NCI-H2196 (cell line): ENCODE measurements around the gene CCDC141.
"Not testable (repeated sequence)": the region's sequence is repeated elsewhere in the genome, so short reads cannot be mapped to it uniquely, and the experiment has no call there.

Source experiments
- DNase-seq: peaks from one replicate; lab custom pipeline; 2025; ENCODE audit not compliant: unreplicated experiment; lab: John Stamatoyannopoulos, UW

Gene CCDC141

GRCh38 chr2:179045602-179046001 is 4.3 kb downstream of the CCDC141 start:
- not testable (repeated sequence) for DNase-seq

DNA sequence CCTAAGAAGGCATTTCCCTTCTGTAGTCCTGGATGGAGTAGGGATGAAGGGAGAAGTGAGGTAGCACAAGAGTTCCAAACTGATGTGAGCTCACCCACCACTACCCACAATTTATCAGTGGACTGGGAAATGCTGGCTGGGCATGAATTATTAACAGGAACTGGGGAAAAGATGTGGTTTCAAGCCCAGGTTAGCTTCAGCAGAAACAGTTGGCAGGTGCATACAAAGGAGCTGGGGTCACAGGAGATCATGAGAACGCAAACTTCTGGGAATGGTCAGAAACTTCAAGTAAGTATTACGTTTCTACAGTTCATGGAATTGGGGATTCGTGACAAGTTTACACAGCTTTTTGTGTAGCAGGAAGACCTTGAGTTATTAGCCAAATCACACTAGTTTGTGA is 5.4 kb downstream of the CCDC141 start:
- no peak for DNase-seq

DNA sequence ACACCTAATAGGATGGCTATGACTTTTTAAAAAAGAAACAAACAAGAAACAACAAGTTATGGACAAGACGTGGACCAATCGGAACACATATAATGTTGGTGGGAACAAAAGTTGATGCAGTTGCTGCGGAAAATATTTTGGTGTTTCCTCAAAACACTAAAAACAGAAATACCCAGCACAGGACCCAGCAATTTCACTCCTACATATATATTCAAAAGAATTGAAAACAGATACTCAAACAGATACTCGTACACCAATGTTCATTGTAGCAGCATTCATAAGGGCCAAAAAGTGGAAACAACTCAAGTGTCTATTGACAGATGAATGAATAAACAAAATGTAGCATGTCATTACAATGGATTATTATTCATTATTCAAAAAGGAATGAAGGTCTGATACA is 12.1 kb downstream of the CCDC141 start:
- no peak for DNase-seq

DNA sequence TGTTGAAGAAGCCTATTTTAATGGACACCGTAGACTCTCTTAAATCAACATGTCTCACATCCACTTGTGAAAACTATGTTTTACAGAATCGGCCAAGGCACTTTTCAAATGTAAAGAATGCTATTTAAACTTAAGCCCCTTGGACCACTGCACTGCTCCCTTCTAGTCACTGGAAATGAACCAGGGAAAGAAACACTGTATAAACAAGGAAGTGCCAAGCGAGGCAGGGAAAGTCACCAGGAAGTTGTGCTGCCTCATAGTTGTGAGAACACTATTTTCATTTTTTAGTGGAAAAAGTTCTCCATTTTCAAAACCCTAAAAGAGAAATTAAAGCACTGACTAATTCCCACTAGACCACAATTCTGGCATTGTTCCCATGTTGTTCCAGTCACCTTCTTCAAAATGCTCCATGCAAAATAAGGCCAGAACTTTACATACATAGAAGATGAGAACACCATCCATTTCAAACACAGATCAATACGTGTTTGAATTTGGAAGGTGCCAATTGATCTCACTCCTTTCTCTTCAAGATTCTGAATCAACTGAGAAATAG is 13.5 kb downstream of the CCDC141 start:
- DNase-seq, result no peak

DNA sequence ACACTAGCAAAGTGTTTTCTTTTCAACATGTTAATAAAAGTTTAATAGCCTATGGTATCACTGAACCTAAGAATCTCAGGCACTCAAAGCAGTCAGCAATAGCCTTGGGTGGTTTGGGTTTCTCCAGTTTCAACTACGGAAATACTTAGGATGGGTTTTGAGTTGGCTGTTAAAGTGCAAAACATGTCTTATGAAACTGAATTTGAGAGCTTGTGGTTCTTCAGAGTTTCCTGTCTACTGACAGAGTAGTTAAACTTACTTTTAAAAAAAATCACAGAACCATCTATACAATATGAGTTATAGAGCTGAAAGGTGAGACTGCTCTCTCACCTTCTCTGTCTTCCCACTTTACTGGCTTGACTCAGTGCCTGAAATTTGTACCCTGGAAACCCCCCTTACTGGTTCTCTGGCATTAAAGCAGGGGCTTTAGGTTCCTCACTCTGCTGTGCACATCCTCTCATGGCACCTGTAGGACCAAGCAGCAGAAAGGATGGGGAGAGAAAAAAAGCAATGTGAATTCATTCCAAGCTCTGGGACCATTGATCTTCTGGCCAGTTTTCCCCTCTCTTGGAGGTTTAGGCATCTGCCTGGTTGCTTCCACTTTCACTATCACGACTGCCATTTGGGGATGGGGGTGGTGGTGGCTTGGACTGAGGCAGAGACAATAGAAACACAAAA is 18.1 kb downstream of the CCDC141 start:
- DNase-seq, result no peak

DNA sequence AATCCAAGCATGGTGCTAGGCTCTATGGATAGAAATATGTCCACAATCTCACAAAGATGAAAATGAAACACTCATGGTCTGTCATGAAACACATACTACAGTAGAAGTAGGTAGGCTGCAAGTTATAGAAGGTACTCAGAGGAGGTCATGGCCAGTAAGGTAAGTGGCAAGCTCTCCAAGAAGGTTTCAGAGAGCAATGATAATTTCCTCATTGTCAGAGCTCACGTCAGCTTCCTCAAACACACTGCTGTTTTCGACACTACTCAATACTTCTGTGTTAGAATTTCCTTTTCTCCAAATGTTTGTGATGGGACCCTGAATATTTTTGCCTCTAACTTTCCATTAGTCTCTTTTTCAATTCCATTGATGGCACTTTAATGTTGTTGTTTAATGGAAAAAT is 25.5 kb downstream of the CCDC141 start:
- no peak for DNase-seq

DNA sequence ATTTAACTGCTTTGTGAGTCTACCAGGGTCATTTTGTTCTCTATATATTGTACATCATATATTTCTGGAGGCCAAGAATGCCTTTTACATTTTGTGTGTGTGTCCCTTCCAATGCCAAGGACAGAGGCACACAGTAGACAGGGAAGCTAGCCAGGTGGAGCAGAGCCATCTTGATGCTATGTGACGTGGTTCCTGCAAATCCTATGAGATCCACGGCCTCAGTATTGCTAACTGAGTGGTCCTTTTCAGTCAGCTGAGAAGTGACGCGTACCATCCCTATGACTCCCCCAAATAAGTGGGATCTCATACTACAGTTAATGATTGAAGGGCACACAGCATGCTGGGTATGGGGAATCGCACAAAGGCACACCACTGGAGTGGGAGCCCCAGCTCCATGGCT is 27.3 kb downstream of the CCDC141 start:
- DNase-seq, result no peak

- DNase-seq, result no peak
Measured at GRCh38 chr2:179021258-179021657, 28.7 kb downstream of the CCDC141 start.

DNA sequence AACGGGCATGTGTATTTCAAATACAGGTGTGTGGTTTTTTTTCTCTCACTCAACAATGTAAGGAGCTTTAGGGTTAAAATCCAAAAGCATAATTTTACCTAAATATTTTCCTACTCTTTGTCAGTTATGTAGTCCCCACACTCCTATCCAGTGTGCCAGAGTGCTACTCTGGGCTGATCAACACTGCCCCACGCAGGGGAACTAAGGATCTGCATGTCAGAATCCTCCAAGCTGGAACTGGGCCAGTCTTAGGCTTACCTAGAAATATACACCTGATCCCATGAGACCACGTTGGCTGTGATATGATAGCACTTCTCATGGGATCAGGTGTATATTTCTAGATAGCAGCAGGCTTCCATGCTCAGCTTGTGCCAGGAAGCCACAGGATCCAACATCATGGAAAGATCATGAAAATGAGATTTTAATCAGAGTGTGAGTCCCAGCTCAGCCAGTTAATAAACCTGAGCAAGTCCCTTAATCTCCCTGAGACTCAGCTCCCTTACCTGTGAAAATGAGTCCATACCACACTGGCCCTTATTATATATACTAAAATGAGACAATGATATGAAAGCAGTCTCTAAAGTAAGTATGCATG is 29.7 kb downstream of the CCDC141 start:
- DNase-seq, result no peak

DNA sequence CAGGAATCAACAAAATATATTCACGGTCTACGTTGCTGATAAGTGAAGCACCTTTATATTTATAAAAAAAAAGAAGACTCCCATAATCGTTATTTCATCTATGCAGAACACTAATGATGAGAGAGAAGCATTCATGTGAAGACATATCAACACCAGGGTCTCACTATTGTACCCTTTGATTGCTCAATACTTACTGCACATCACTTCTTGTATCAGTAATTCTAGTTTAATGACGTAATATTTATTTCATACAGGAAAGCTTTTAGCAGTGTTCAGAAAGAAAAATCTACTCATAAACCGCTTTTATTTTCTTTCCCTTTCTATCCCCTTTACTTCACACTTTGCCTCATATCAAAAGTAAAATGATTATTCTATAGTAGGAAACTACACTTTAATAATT is 30.7 kb downstream of the CCDC141 start:
- no peak for DNase-seq

GRCh38 chr2:179017773-179018357 is 32.1 kb downstream of the CCDC141 start:
- no peak for DNase-seq

DNA sequence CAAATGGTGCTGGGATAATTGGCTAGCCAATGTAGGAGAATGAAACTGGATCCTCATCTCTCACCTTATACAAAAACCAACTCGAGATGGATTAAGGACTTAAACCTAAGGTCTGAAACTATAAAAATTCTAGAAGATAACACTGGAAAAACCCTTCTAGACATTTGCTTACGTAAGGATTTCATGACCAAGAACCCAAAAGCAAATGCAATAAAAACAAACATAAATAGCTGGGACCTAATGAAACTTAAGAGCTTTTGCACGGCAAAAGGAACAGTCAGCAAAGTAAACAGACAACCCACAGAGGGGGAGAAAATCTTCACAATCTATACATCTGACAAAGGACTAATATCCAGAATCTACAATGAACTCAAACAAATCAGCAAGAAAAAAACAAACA is 35.7 kb downstream of the CCDC141 start:
- not testable (repeated sequence) for DNase-seq

- DNase-seq, result no peak
Measured at GRCh38 chr2:179005976-179006375, 44.0 kb downstream of the CCDC141 start.

DNA sequence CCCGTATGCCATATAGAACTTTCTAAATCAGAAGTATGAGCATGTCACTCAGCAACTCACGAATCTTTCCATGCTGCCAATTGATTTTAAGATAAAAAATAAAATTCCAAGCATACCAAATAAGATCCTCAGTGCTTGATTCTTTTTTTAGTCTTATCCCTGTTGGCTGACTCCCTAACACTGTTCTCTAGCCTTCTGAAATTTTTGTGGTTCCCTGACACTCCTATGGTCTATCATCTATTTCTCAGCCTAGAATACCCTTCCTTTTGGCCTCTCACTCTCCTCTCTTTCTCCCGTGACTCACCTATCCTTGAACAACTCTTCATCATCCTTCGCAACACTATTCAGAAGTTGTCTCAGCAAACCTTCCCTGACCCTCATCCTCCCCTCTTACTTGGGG is 50.5 kb downstream of the CCDC141 start:
- DNase-seq, result no peak

DNA sequence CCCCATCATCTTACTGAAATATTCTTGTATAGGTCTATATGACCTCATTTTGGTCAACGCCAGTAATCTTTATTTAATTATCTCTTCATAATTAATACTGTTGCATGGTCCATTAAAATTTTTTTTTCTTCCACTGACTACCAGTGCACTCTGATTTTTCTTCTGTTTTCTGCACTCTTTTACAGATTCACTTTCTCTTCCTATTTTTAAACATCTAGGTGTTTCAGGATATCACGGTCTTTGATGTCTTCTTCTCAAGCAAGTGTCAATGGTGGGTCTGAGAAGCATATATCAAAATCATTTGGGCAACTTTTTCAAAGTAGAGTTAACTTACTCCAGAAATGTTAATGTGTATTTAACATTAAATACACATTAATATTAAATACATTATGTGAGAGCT is 51.4 kb downstream of the CCDC141 start:
- no peak for DNase-seq

DNA sequence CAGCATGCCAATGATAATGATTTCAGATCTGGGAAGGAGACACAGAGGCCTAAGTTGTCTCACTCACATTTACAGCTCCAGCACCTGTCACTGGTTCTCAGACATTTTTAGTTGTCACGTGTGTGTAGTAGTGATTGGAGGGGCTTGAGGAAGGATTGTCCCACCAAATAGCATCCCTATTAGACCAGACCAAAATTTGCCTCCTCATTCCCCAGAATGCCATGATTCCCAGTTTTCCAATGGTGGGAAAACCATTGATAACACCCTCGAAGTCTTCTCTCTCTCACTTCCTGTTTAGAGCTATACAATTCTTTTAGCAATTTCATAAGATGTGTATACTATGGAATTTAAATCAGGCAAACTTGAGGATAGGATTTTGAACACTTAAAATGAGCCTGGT is 52.5 kb downstream of the CCDC141 start:
- DNase-seq, result no peak

- DNase-seq, result no peak
Measured at GRCh38 chr2:178997067-178997466, 52.9 kb downstream of the CCDC141 start.

- no peak for DNase-seq
Measured at GRCh38 chr2:178994264-178994663, 55.7 kb downstream of the CCDC141 start.

DNA sequence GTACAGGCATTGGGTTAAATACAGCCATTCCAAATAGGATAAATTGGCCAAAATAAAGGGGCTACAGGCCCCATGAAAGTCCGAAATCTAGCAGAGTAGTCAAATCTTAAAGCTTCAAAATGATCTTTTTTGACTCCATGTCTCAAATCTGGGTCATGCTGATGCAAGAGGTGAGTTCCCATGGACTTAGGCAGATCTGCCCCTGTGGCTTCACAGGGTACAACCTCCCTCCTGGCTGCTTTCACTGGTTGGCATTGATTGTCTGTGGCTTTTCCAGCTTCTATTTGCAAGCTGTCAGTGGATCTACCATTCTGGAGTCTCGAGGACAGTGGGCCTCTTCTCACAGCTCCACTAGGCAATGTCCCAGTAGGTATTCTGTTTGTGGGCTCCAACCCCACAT is 56.1 kb downstream of the CCDC141 start:
- DNase-seq, result no peak

DNA sequence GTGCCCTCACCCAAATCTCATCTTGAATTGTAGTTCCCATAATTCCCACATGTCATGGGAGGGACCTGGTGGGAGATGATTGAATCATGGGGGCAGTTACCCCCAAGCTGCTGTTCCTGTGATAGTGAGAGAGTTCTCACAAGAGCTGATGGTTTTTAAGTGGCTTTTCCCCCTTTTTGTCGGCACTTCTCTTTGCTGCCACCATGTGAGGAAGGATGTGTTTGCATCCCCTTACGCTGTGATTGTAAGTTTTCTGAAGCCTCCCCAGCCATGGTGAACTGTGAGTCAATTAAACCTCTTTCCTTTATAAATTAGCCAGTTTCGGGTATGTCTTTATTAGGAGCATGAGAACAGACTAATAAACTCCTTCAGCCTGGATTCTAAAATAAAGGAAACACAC is 57.2 kb downstream of the CCDC141 start:
- DNase-seq, result not testable (repeated sequence)

DNA sequence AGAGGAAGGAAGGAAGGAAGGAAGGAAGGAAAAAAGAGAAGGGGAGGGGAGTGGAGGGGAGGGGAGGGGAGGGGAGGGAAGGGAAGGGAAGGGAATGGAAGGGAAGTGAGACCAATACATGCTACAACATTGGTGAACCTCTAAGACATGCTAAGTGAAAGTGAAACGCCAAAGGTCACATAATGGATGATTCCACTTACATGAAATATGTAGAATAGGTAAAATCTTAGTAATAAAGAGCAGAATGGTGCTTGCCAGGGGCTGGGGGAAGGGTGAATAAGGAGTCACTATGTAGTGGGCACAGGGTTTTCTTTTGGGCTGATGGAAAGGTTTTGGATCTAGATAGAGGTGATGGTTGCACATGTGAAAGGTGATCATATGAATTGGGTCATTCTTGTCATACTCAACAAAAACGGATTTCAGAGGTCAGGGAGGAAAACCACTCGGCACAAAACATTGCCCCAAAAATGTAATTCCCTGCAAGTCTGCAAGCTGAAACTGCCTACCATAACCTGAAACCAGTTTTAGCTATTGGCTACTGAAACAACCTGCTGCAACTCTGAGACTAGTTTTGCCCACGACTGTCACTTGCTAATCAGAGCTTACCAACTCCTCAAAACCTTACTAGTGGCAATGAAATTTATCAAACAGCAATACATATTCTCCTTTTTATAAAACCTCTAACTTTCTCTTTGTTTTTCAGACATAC is 59.2 kb downstream of the CCDC141 start:
- DNase-seq, result no peak

GRCh38 chr2:178989424-178989823 is 60.5 kb downstream of the CCDC141 start:
- DNase-seq, result not testable (repeated sequence)
